Breast epithelium (tissue), 4 donors: ENCODE measurements around the gene SYT3. TPM values are rescaled to one million over a fixed set of nuclear protein-coding genes. Genes with fewer than 3 reads are reported as not detected.

Experiments used
- DNase-seq, 2 donors: peaks; one replicate each; pipeline ENCODE4 v3.0.0-alpha.2; 2019; ENCODE audit warnings: low spot score in 2 of 2
- H3K27ac ChIP-seq, 2 donors: fragments of 200-600 bp; sonication (generic) in 1 of 2; one replicate each; pipeline ENCODE4 v1.5.1; 2016 to 2019; ENCODE audit warnings: mild to moderate bottlenecking in 1 of 2
- H3K27me3 ChIP-seq, 2 donors: fragments of 200-600 bp; sonication (generic) in 1 of 2; one replicate each; pipeline versions ENCODE4 v1.5.1 to v1.6.0; 2017 to 2019; ENCODE audit warnings: control low read depth in 1 of 2, mild to moderate bottlenecking in 1 of 2
- H3K36me3 ChIP-seq: fragments of 200-600 bp; one replicate; pipeline ENCODE4 v1.5.1; 2019
- H3K4me1 ChIP-seq, 2 donors: fragments of 200-600 bp; sonication (generic); one replicate each; pipeline ENCODE4 v1.5.1; 2016 to 2019; ENCODE audit warnings: control low read depth in 1 of 2
- H3K4me3 ChIP-seq, 3 donors: fragments of 200-600 bp; sonication (generic); 1 replicate in 2 of 3; 2 replicates in 1 of 3; pipeline ENCODE4 v1.5.1; 2016 to 2019; ENCODE audit warnings: mild to moderate bottlenecking in 3 of 3, moderate library complexity in 2 of 3
- H3K9me3 ChIP-seq, 2 donors: fragments of 200-600 bp; sonication (generic) in 1 of 2; one replicate each; pipeline ENCODE4 v1.5.1; 2016 to 2019; ENCODE audit warnings: control low read depth in 1 of 2
- CTCF ChIP-seq, 3 donors: fragments of 450-650 bp; IDR thresholded peaks; one replicate each; pipeline ENCODE4 v1.5.1; 2016 to 2017; ENCODE audit warnings: antibody characterized with exemption in 3 of 3, mild to moderate bottlenecking in 3 of 3, moderate library complexity in 3 of 3
- POLR2A ChIP-seq: fragments of 450-650 bp; IDR thresholded peaks from one replicate; pipeline ENCODE4 v1.6.1; 2016; ENCODE audit warnings: antibody characterized with exemption, mild to moderate bottlenecking, moderate library complexity
- POLR2AphosphoS5 ChIP-seq, 3 donors: sonication (generic); formaldehyde crosslinking; IDR thresholded peaks; one replicate each; pipeline ENCODE4 v1.6.1; 2017; ENCODE audit warnings: antibody characterized with exemption in 3 of 3
- intact Hi-C: fragments of 100-400 bp; cut with DNase I; formaldehyde crosslinking; loops from one replicate; pipeline ENCODE4 v1.15.1; 2023; ENCODE audit warnings: low total_unique reads
- total RNA-seq, 3 donors: library from RNA; depleted of rRNA; stranded (reverse); fragments of >200 nt; gene quantifications; one replicate each; pipeline ENCODE4 v1.1.0, GENCODE V29; 2016

Gene SYT3
- total RNA-seq, 3 donors from 2014 or later, result 0.33 to 1.3 TPM; not detected in 1

GRCh38 chr19:50645107-50645506, 5.4 kb upstream of the SYT3 start:
- DNase-seq, result no peak
- intact Hi-C loops, result no loop called here
- Histone ChIP-seq H3K4me3 (no peak overlapping the region), H3K27ac (no peak overlapping the region), H3K4me1 (no peaks in the 10 kb centered on the region), H3K9me3 (no peaks in the 10 kb centered on the region), H3K36me3 (no peaks in the 10 kb centered on the region), H3K27me3 (peaks cover 0 to 59% of the 10 kb centered on the region in 2 donors)
- TF ChIP-seq POLR2A, result no peak
- TF ChIP-seq CTCF (IDR thresholded peaks at IDR 0.05), result no peak
- TF ChIP-seq POLR2AphosphoS5 (IDR thresholded peaks at IDR 0.05), result no peak

- DNase-seq, result no peak
- peaks cover 0 to 62% of the 10 kb centered on the region in 2 donors for H3K27me3 ChIP-seq
- no peaks in the 10 kb centered on the region for H3K9me3 ChIP-seq
- TF ChIP-seq POLR2AphosphoS5 (IDR thresholded peaks at IDR 0.05) (no peak), CTCF (IDR thresholded peaks at IDR 0.05) (no peak), POLR2A (no peak)
- no peaks in the 10 kb centered on the region for H3K36me3 ChIP-seq
- no peak overlapping the region for H3K27ac ChIP-seq
- intact Hi-C loops, result no loop called here
- no peaks in the 10 kb centered on the region for H3K4me1 ChIP-seq
- no peak overlapping the region for H3K4me3 ChIP-seq
Measured at GRCh38 chr19:50644315-50644915, 4.7 kb upstream of the SYT3 start.

- TF ChIP-seq CTCF (IDR thresholded peaks at IDR 0.05), result no peak
- no peak for TF ChIP-seq POLR2A
- no peak for TF ChIP-seq POLR2AphosphoS5 (IDR thresholded peaks at IDR 0.05)
- intact Hi-C loops, result no loop called here
- no peak overlapping the region for H3K4me3 ChIP-seq
- no peaks in the 10 kb centered on the region for H3K4me1 ChIP-seq
- no peak overlapping the region for H3K27ac ChIP-seq
- peaks cover 3 to 54% of the 10 kb centered on the region in 2 donors for H3K27me3 ChIP-seq
- no peaks in the 10 kb centered on the region for H3K36me3 ChIP-seq
- no peaks in the 10 kb centered on the region for H3K9me3 ChIP-seq
- no peak for DNase-seq
Measured at GRCh38 chr19:50640368-50640767, 687 bp upstream of the SYT3 start.

GRCh38 chr19:50638600-50638999, 1.1 kb downstream of the SYT3 start:
- Histone ChIP-seq H3K27me3 (peaks cover 3 to 37% of the 10 kb centered on the region in 2 donors), H3K36me3 (no peaks in the 10 kb centered on the region), H3K27ac (no peak overlapping the region), H3K4me1 (no peaks in the 10 kb centered on the region), H3K9me3 (peaks cover 9% of the 10 kb centered on the region in 2 donors), H3K4me3 (peak overlapping the region in 2 of 3 donors; percentile 66 to 73)
- intact Hi-C loops, result loop anchor here (1.0 kb wide), 1 partner anchor 49 kb away; no protein-coding TSS in a partner anchor
- DNase-seq, result no peak
- TF ChIP-seq POLR2AphosphoS5 (IDR thresholded peaks at IDR 0.05), result no peak
- TF ChIP-seq CTCF (IDR thresholded peaks at IDR 0.05), result no peak
- TF ChIP-seq POLR2A, result no peak

- intact Hi-C loops, result no loop called here
- Histone ChIP-seq H3K27me3 (peaks cover 3 to 33% of the 10 kb centered on the region in 2 donors), H3K4me1 (no peaks in the 10 kb centered on the region), H3K27ac (no peak overlapping the region), H3K4me3 (no peak overlapping the region), H3K9me3 (peaks cover 13 to 16% of the 10 kb centered on the region in 2 donors), H3K36me3 (no peaks in the 10 kb centered on the region)
- TF ChIP-seq CTCF (IDR thresholded peaks at IDR 0.05), result no peak
- TF ChIP-seq POLR2A, result no peak
- no peak for TF ChIP-seq POLR2AphosphoS5 (IDR thresholded peaks at IDR 0.05)
- no peak for DNase-seq
Measured at GRCh38 chr19:50636317-50637085, 3.2 kb downstream of the SYT3 start.
